ENCODE results near the gene IDUA. TPM values are rescaled to one million over a fixed set of nuclear protein-coding genes. Genes with fewer than 3 reads are reported as not detected.

IDUA gene
- total and polyA plus RNA-seq, 4 donors, result 7.5 to 66.5 (median 21.6) TPM

DNA sequence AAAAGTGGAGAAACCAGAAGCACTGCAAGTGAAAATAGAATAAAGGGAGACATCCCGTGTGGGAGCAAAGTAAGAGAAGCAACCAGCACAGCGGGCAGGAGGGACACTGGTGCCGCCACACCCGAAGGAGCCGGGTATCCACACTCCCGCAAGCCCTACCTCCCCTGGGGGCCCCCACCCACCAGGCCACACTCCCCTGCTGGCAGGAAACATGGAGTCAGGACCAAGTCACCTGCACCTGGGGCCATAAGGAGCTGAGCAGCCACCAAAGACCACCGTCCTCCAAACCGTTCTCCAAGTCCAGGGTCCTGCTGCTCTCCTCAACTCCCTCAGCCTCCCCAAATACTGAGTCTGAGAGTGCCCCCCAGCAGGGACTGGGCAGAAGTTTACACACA is 55.1 kb downstream of the IDUA start:
- peaks cover 0 to 50% (median 18%) of the 10 kb centered on the region in 5 donors for H3K4me1 ChIP-seq (ENCODE audit: control insufficient read depth in 5 of 5, insufficient read depth in 5 of 5, low read length in 5 of 5)
- WGBS, 2 donors, result 61 to 76% methylated on average over 8 of the region's 8 CpGs
- no peak for TF ChIP-seq CTCF (IDR thresholded peaks at IDR 0.05; ENCODE audit: control extremely low read depth, extremely low read depth)
- H3K27ac ChIP-seq (ENCODE audit: low read depth in 1 of 2, low read length in 1 of 2), result no peak overlapping the region
- ATAC-seq (ENCODE audit: insufficient read depth, low FRiP score) (no peak), DNase-seq (no peak)
- no peak overlapping the region for H3K4me3 ChIP-seq
- H3K9ac ChIP-seq (ENCODE audit: insufficient read depth in 1 of 2, low read length in 2 of 2), result peak overlapping the region in 1 of 2 donors; percentile 65
- H3K27me3 ChIP-seq (ENCODE audit: control insufficient read depth in 3 of 3, insufficient read depth in 3 of 3, low read length in 2 of 3), result peaks cover 2 to 18% (median 4%) of the 10 kb centered on the region in 3 donors
- H3K9me3 ChIP-seq (ENCODE audit: control insufficient read depth in 4 of 4, insufficient read depth in 3 of 4, low read length in 3 of 4), result no peaks in the 10 kb centered on the region
- no peaks in the 10 kb centered on the region for H3K36me3 ChIP-seq (ENCODE audit: control insufficient read depth in 4 of 4, insufficient read depth in 4 of 4, low read length in 4 of 4)

GRCh38 chr4:1042352-1043055 is 55.7 kb downstream of the IDUA start:
- 91 to 97% methylated on average over 17 of the region's 17 CpGs for WGBS, 2 donors
- Histone ChIP-seq H3K27ac (ENCODE audit: low read depth in 1 of 2, low read length in 1 of 2) (no peak overlapping the region), H3K4me3 (no peak overlapping the region), H3K4me1 (ENCODE audit: control insufficient read depth in 5 of 5, insufficient read depth in 5 of 5, low read length in 5 of 5) (peaks cover 0 to 51% (median 23%) of the 10 kb centered on the region in 5 donors), H3K9ac (ENCODE audit: insufficient read depth in 1 of 2, low read length in 2 of 2) (no peak overlapping the region), H3K27me3 (ENCODE audit: control insufficient read depth in 3 of 3, insufficient read depth in 3 of 3, low read length in 2 of 3) (peaks cover 2 to 18% (median 4%) of the 10 kb centered on the region in 3 donors), H3K9me3 (ENCODE audit: control insufficient read depth in 4 of 4, insufficient read depth in 3 of 4, low read length in 3 of 4) (no peaks in the 10 kb centered on the region), H3K36me3 (ENCODE audit: control insufficient read depth in 4 of 4, insufficient read depth in 4 of 4, low read length in 4 of 4) (no peaks in the 10 kb centered on the region)
- ATAC-seq (ENCODE audit: insufficient read depth, low FRiP score), result no peak
- DNase-seq, result no peak
- no peak for TF ChIP-seq CTCF (IDR thresholded peaks at IDR 0.05; ENCODE audit: control extremely low read depth, extremely low read depth)

DNA sequence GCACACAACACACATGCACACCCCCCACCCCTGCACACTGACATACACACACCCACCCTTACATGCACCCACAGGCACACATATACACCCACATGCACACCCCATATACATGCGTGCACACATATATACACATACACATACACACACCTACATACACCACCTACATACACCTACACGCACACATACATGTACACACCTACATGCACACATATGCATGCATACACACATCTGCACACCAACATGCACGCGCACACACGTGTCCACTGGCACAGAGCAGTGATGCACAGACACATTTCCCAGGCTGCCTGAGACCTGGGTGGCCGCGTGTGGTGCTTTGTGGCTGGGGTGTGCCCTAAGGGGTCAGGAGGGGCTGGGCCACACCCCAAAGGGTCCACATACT is 56.3 kb downstream of the IDUA start:
- ATAC-seq (ENCODE audit: insufficient read depth, low FRiP score) (no peak), DNase-seq (no peak)
- H3K27me3 ChIP-seq (ENCODE audit: control insufficient read depth in 3 of 3, insufficient read depth in 3 of 3, low read length in 2 of 3), result peaks cover 2 to 18% (median 4%) of the 10 kb centered on the region in 3 donors
- H3K4me3 ChIP-seq, result no peak overlapping the region
- no peak overlapping the region for H3K27ac ChIP-seq (ENCODE audit: low read depth in 1 of 2, low read length in 1 of 2)
- H3K36me3 ChIP-seq (ENCODE audit: control insufficient read depth in 4 of 4, insufficient read depth in 4 of 4, low read length in 4 of 4), result no peaks in the 10 kb centered on the region
- WGBS, 2 donors, result 63 to 88% methylated on average over 7 of the region's 7 CpGs
- peaks cover 0 to 53% (median 23%) of the 10 kb centered on the region in 5 donors for H3K4me1 ChIP-seq (ENCODE audit: control insufficient read depth in 5 of 5, insufficient read depth in 5 of 5, low read length in 5 of 5)
- no peaks in the 10 kb centered on the region for H3K9me3 ChIP-seq (ENCODE audit: control insufficient read depth in 4 of 4, insufficient read depth in 3 of 4, low read length in 3 of 4)
- no peak for TF ChIP-seq CTCF (IDR thresholded peaks at IDR 0.05; ENCODE audit: control extremely low read depth, extremely low read depth)
- H3K9ac ChIP-seq (ENCODE audit: insufficient read depth in 1 of 2, low read length in 2 of 2), result no peak overlapping the region

All from lung (tissue), 12 donors.